NCI-H2171 treated with DMSO at 0.1 percent for 48 hours (cell line): Measurements from ENCODE around the gene KBTBD2.
"Not testable (repeated sequence)": the region's sequence is repeated elsewhere in the genome, so short reads cannot be mapped to it uniquely, and the experiment has no call there.

ENCODE experiments used
- DNase-seq: peaks from one replicate; lab custom pipeline; 2025; lab: John Stamatoyannopoulos, UW

Gene KBTBD2

GRCh38 chr7:32855837-32856775 lies 35.5 kb downstream of the KBTBD2 start:
- not testable (repeated sequence) for DNase-seq

GRCh38 chr7:32850654-32851053 lies 40.9 kb downstream of the KBTBD2 start:
- DNase-seq = not testable (repeated sequence)

GRCh38 chr7:32848655-32849054 lies 42.9 kb downstream of the KBTBD2 start:
- DNase-seq = not testable (repeated sequence)

- DNase-seq = peak; percentile 75
Observed at GRCh38 chr7:32846630-32847225, 44.8 kb downstream of the KBTBD2 start.

GRCh38 chr7:32844748-32845147 lies 46.8 kb downstream of the KBTBD2 start:
- not testable (repeated sequence) for DNase-seq

- DNase-seq = not testable (repeated sequence)
Observed at GRCh38 chr7:32843763-32844162, 47.8 kb downstream of the KBTBD2 start.

GRCh38 chr7:32839846-32840245 lies 51.7 kb downstream of the KBTBD2 start:
- not testable (repeated sequence) for DNase-seq

GRCh38 chr7:32828996-32829752 lies 62.4 kb downstream of the KBTBD2 start:
- DNase-seq = not testable (repeated sequence)
